Embryonic facial prominence (tissue), 1 donor: ENCODE measurements around the gene RERE.

Experiments
- DNase-seq: peaks from one replicate; pipeline ENCODE4 v3.0.0-alpha.2; 2016; ENCODE audit errors: extremely low spot score

RERE gene

GRCh38 chr1:8547791-8548190, 269.6 kb downstream of the RERE start:
- DNase-seq = no peak

- no peak for DNase-seq
These were observed 272.4 kb downstream of the RERE start for GRCh38 chr1:8545078-8545477.

- DNase-seq = no peak
These were observed 272.8 kb downstream of the RERE start for GRCh38 chr1:8544644-8545043.

- DNase-seq = no peak
These were observed 273.5 kb downstream of the RERE start for GRCh38 chr1:8543965-8544364.

- no peak for DNase-seq
These were observed 275.4 kb downstream of the RERE start for GRCh38 chr1:8541961-8542521.

- no peak for DNase-seq
These were observed 276.5 kb downstream of the RERE start for GRCh38 chr1:8540971-8541370.

GRCh38 chr1:8540261-8540941, 277.0 kb downstream of the RERE start:
- DNase-seq = no peak

GRCh38 chr1:8539683-8540082, 277.8 kb downstream of the RERE start:
- no peak for DNase-seq

- no peak for DNase-seq
These were observed 278.9 kb downstream of the RERE start for GRCh38 chr1:8538502-8538901.

GRCh38 chr1:8537991-8538390, 279.4 kb downstream of the RERE start:
- DNase-seq = no peak

- no peak for DNase-seq
These were observed 280.9 kb downstream of the RERE start for GRCh38 chr1:8536515-8536914.

GRCh38 chr1:8533907-8534306, 283.5 kb downstream of the RERE start:
- no peak for DNase-seq

GRCh38 chr1:8533124-8533523, 284.3 kb downstream of the RERE start:
- DNase-seq = no peak

GRCh38 chr1:8529901-8530300, 287.5 kb downstream of the RERE start:
- DNase-seq = no peak

- no peak for DNase-seq
These were observed 289.5 kb downstream of the RERE start for GRCh38 chr1:8527941-8528340.

GRCh38 chr1:8525558-8526275, 291.7 kb downstream of the RERE start:
- peak; percentile 91 for DNase-seq

GRCh38 chr1:8525216-8525557, 292.3 kb downstream of the RERE start:
- DNase-seq = peak; percentile 61

- DNase-seq = no peak
These were observed 292.7 kb downstream of the RERE start for GRCh38 chr1:8524627-8525157.

GRCh38 chr1:8523666-8524206, 293.7 kb downstream of the RERE start:
- DNase-seq = no peak

GRCh38 chr1:8520483-8520966, 296.9 kb downstream of the RERE start:
- DNase-seq = no peak

- DNase-seq = no peak
These were observed 298.3 kb downstream of the RERE start for GRCh38 chr1:8519167-8519566.

GRCh38 chr1:8518490-8518801, 299.0 kb downstream of the RERE start:
- DNase-seq = no peak
